IMR-90 (cell line): ENCODE results near the gene CETP. TPM values are rescaled to one million over a fixed set of nuclear protein-coding genes. Genes with fewer than 3 reads are reported as not detected.
A peak's percentile ranks its signal among the peaks of the same experiment; 100 is the strongest.

Experiments
- ATAC-seq: fragments of 200-7000 bp; cut with Tn5 transposase; 2 replicates; pipeline ENCODE4 v1.9.1; 2020; ENCODE audit warnings: low read depth, mild to moderate bottlenecking, moderate library complexity
- BruUV-seq: library from RNA; stranded (reverse); fragments of 400-500 nt; replicated peaks from 2 replicates; lab custom pipeline; 2021; lab: Mats Ljungman, UMichigan
- CTCF ChIA-PET: fragments of 300-600 bp; formaldehyde crosslinking; extraction: SDS; loops from one replicate; lab custom pipeline; 2021; ENCODE audit warnings: antibody characterized with exemption; lab: Yijun Ruan, JAX
- POLR2A ChIA-PET: fragments of 300-600 bp; sonication (Branson Sonifier 250); formaldehyde crosslinking; loops from one replicate; lab custom pipeline; 2022; ENCODE audit warnings: antibody characterized with exemption; ENCODE audit not compliant: unreplicated experiment; lab: Charles Lee
- DNase-seq: peaks from one replicate; pipeline ENCODE4 v3.0.0; 2013
- H2AFZ ChIP-seq: replicated peaks from 2 replicates; pipeline ENCODE3; 2013; ENCODE audit warnings: low read length, mild to moderate bottlenecking; ENCODE audit not compliant: poor library complexity
- H2AK5ac ChIP-seq: 2 replicates; pipeline ENCODE4 v1.6.1; 2013; ENCODE audit warnings: low read depth, low read length, inconsistent platforms
- H2AK9ac ChIP-seq: replicated peaks from 2 replicates; pipeline ENCODE3; 2013; ENCODE audit warnings: mild to moderate bottlenecking, low read depth, low read length, moderate library complexity; ENCODE audit not compliant: poor library complexity
- H2BK120ac ChIP-seq: 2 replicates; pipeline ENCODE4 v1.6.1; 2013; ENCODE audit warnings: low read depth, low read length, inconsistent platforms
- H2BK15ac ChIP-seq: 3 replicates; pipeline ENCODE4 v1.6.1; 2013; ENCODE audit warnings: low read depth, low read length, inconsistent platforms
- H2BK20ac ChIP-seq: 2 replicates; pipeline ENCODE4 v1.6.1; 2013; ENCODE audit warnings: low read depth, mild to moderate bottlenecking, inconsistent platforms, low read length, moderate library complexity
- H2BK5ac ChIP-seq: 2 replicates; pipeline ENCODE4 v1.6.1; 2013; ENCODE audit warnings: mild to moderate bottlenecking, low read depth, low read length, inconsistent platforms; ENCODE audit not compliant: poor library complexity, severe bottlenecking
- H3K14ac ChIP-seq: replicated peaks from 2 replicates; pipeline ENCODE4 v1.6.1; 2013; ENCODE audit warnings: low read depth, low read length, inconsistent platforms
- H3K18ac ChIP-seq: 2 replicates; pipeline ENCODE4 v1.6.1; 2013; ENCODE audit warnings: low read depth, low read length, control low read depth
- H3K23ac ChIP-seq: 2 replicates; pipeline ENCODE4 v1.6.1; 2013; ENCODE audit warnings: low read depth, low read length, inconsistent platforms
- H3K27ac ChIP-seq: 2 replicates; pipeline ENCODE4 v1.5.1; 2013; ENCODE audit warnings: mild to moderate bottlenecking, control low read depth, low read length; ENCODE audit not compliant: insufficient read depth
- H3K27me3 ChIP-seq: 2 replicates; pipeline ENCODE4 v1.6.1; 2013; ENCODE audit warnings: low read length; ENCODE audit not compliant: control insufficient read depth, insufficient read depth
- H3K36me3 ChIP-seq: 2 replicates; pipeline ENCODE4 v1.6.1; 2013; ENCODE audit warnings: low read length, mixed read lengths; ENCODE audit not compliant: control insufficient read depth, insufficient read depth
- H3K4ac ChIP-seq: 2 replicates; pipeline ENCODE4 v1.6.1; 2013; ENCODE audit warnings: low read depth, low read length, inconsistent platforms
- H3K4me1 ChIP-seq: 2 replicates; pipeline ENCODE4 v1.6.1; 2013; ENCODE audit warnings: low read length, mixed read lengths; ENCODE audit not compliant: control insufficient read depth, insufficient read depth
- H3K4me2 ChIP-seq: 2 replicates; pipeline ENCODE4 v1.6.1; 2013; ENCODE audit warnings: low read depth, mild to moderate bottlenecking, control low read depth, low read length, moderate library complexity
- H3K4me3 ChIP-seq: 2 replicates; pipeline ENCODE4 v1.5.1; 2013; ENCODE audit warnings: low read depth, mild to moderate bottlenecking, control low read depth, low read length, moderate library complexity; ENCODE audit not compliant: insufficient read depth
- H3K56ac ChIP-seq: 2 replicates; pipeline ENCODE4 v1.6.1; 2013; ENCODE audit warnings: low read length, inconsistent platforms; ENCODE audit not compliant: insufficient read depth; ENCODE audit errors: extremely low read depth
- H3K79me1 ChIP-seq, 2 experiments: 2 replicates each; pipeline ENCODE4 v1.6.1; 2013; ENCODE audit warnings: low read length in 2 of 2, inconsistent platforms in 1 of 2, low read depth in 1 of 2
- H3K9ac ChIP-seq: 2 replicates; pipeline ENCODE4 v1.6.1; 2013; ENCODE audit warnings: low read depth, low read length, control low read depth
- H3K9me1 ChIP-seq: 2 replicates; pipeline ENCODE4 v1.6.1; 2013; ENCODE audit warnings: low read length, inconsistent platforms; ENCODE audit not compliant: insufficient read depth
- H3K9me3 ChIP-seq: 2 replicates; pipeline ENCODE4 v1.6.1; 2013; ENCODE audit warnings: low read length; ENCODE audit not compliant: control insufficient read depth, insufficient read depth
- H4K20me1 ChIP-seq: 2 replicates; pipeline ENCODE4 v1.6.1; 2013; ENCODE audit warnings: low read length, inconsistent platforms; ENCODE audit not compliant: insufficient read depth
- H4K5ac ChIP-seq: 2 replicates; pipeline ENCODE4 v1.6.1; 2013; ENCODE audit warnings: mild to moderate bottlenecking, low read depth, low read length, control low read depth
- H4K8ac ChIP-seq, 2 experiments: 2 replicates each; pipeline ENCODE4 v1.6.1; 2013; ENCODE audit warnings: low read depth in 2 of 2, low read length in 2 of 2, control low read depth in 1 of 2, inconsistent platforms in 1 of 2
- H4K91ac ChIP-seq: 2 replicates; pipeline ENCODE4 v1.6.1; 2013; ENCODE audit warnings: low read depth, low read length, inconsistent platforms; ENCODE audit not compliant: insufficient read depth
- BHLHE40 ChIP-seq: fragments of 150-350 bp; IDR thresholded peaks from 2 replicates; pipeline ENCODE4 v1.6.1; 2016; ENCODE audit warnings: mild to moderate bottlenecking, low read depth, low read length
- CEBPB ChIP-seq: IDR thresholded peaks from 2 replicates; pipeline ENCODE4 v1.6.1; 2012; ENCODE audit warnings: low read depth, low read length, improper control_type of control experiment
- CHD1 ChIP-seq: IDR thresholded peaks from 2 replicates; pipeline ENCODE4 v1.6.1; 2012; ENCODE audit warnings: low read depth, low read length, improper control_type of control experiment
- CTCF ChIP-seq: conservative IDR thresholded peaks from 2 replicates; pipeline ENCODE4 v1.5.1; 2012; ENCODE audit warnings: mild to moderate bottlenecking, low read depth, low read length, improper control_type of control experiment
- FOS ChIP-seq: fragments of 150-350 bp; IDR thresholded peaks from 2 replicates; pipeline ENCODE4 v1.6.1; 2016; ENCODE audit warnings: low read depth, low read length
- MAFK ChIP-seq: IDR thresholded peaks from 2 replicates; pipeline ENCODE4 v1.6.1; 2012; ENCODE audit warnings: low read depth, low read length, improper control_type of control experiment
- MAZ ChIP-seq: IDR thresholded peaks from 2 replicates; pipeline ENCODE4 v1.6.1; 2012; ENCODE audit warnings: low read depth, mild to moderate bottlenecking, low read length, improper control_type of control experiment, moderate library complexity, borderline replicate concordance
- MXI1 ChIP-seq: IDR thresholded peaks from 2 replicates; pipeline ENCODE4 v1.6.1; 2012; ENCODE audit warnings: low read depth, mild to moderate bottlenecking, low read length, moderate library complexity, borderline replicate concordance
- NFE2L2 ChIP-seq: fragments of 150-350 bp; IDR thresholded peaks from 2 replicates; pipeline ENCODE4 v1.6.1; 2016; ENCODE audit warnings: low read depth, mild to moderate bottlenecking, low read length
- POLR2A ChIP-seq: IDR thresholded peaks from 2 replicates; pipeline ENCODE4 v1.6.1; 2012; ENCODE audit warnings: mild to moderate bottlenecking, low read depth, low read length
- RAD21 ChIP-seq: IDR thresholded peaks from 2 replicates; pipeline ENCODE4 v1.6.1; 2012; ENCODE audit warnings: low read length, improper control_type of control experiment
- RCOR1 ChIP-seq: IDR thresholded peaks from 2 replicates; pipeline ENCODE4 v1.6.1; 2012; ENCODE audit warnings: mild to moderate bottlenecking, low read length, improper control_type of control experiment; ENCODE audit not compliant: insufficient replicate concordance
- RFX5 ChIP-seq: IDR thresholded peaks from 2 replicates; pipeline ENCODE4 v1.8.0; 2012; ENCODE audit warnings: low read depth, mild to moderate bottlenecking, low read length, moderate library complexity
- SMC3 ChIP-seq: fragments of 150-350 bp; IDR thresholded peaks from 2 replicates; pipeline ENCODE4 v1.6.1; 2016; ENCODE audit warnings: low read depth, mild to moderate bottlenecking, antibody characterized with exemption, low read length, moderate library complexity
- WGBS, 2 experiments: methylation state at CpG; one replicate each; pipeline versions ENCODE4 v1.1.5 to v1.1.7; 2013; ENCODE audit warnings: missing lambda C conversion rate in 2 of 2; ENCODE audit not compliant: insufficient read length in 1 of 2; ENCODE audit errors: extremely low coverage in 2 of 2; 5-methylcytosine and 5-hydroxymethylcytosine counted together
- dilution Hi-C: fragments of 300-500 bp; cut with HindIII; formaldehyde crosslinking; loops from one replicate; pipeline ENCODE4 v1.14.3; 2018; ENCODE audit warnings: low sequenced_read_pairs; ENCODE audit not compliant: unreplicated experiment
- in situ Hi-C: fragments of 300-500 bp; cut with MboI; formaldehyde crosslinking; loops from 3 replicates; pipeline ENCODE4 v1.14.3; 2019; ENCODE audit warnings: low sequenced_read_pairs, inconsistent platforms, mixed read lengths
- intact Hi-C: fragments of 100-400 bp; cut with micrococcal nuclease; formaldehyde crosslinking; loops from 2 replicates; pipeline ENCODE4 v1.10.0; 2022
- polyA plus RNA-seq, 3 experiments: library from polyadenylated mRNA; depleted of rRNA; stranded (reverse); fragments of >200 nt; gene quantifications; 2 replicates each; pipeline ENCODE4 v1.2.3, GENCODE V29; 2012; ENCODE audit warnings: low replicate concordance in 1 of 3
- total RNA-seq: library from RNA; depleted of rRNA; stranded (reverse); fragments of >200 nt; gene quantifications from 2 replicates; pipeline ENCODE4 v1.2.3, GENCODE V29; 2012
- TF ChIP-seq, protein P1 (sequence below): fragments of 150-350 bp; IDR thresholded peaks from 2 replicates; pipeline ENCODE4 v1.6.1; 2016; ENCODE audit warnings: low read depth, mild to moderate bottlenecking, low read length, moderate library complexity, borderline replicate concordance
- TF ChIP-seq, protein P2 (sequence below): fragments of 150-350 bp; IDR thresholded peaks from 2 replicates; pipeline ENCODE4 v1.6.1; 2017; ENCODE audit warnings: mild to moderate bottlenecking, antibody characterized with exemption, low read length, low read depth

Gene CETP
- total and polyA plus RNA-seq, 2 of the 4 experiments (the other 2 are of a cell fraction), result not detected

DNA sequence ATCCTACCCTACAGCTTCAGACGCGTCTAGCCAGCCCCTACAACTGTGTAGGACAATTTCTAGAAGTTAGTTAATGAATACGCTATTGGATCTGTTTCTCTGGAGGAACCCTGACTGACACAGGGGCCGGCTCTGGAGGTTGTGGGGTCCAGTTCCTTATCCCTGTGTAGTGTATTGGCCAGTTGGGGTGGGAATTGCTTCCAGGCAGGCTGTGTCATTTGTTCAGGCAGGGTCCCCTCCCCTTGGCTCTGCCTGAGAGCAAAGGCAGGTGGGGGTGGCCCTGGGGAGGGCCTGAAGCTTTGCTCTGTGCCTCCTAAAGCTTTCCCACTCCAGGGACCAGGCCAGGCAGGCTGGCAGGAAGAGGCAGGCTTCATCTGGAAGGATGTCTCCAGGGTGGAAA lies 11.7 kb upstream of the CETP start:
- ATAC-seq, result no peak
- H3K79me1 ChIP-seq, result peaks cover 0 to 5% of the 10 kb centered on the region in 2 experiments; a peak in 2 of 4 replicates
- 0 out of 2 replicates have a peak overlapping the region, but pooled peaks have one; percentile 14 for H2AK5ac ChIP-seq
- no peak overlapping the region for H3K14ac ChIP-seq
- no peak overlapping the region for H3K27ac ChIP-seq
- no peak overlapping the region for H3K4me3 ChIP-seq
- no peak for TF ChIP-seq MAZ
- TF ChIP-seq, protein P1, sequence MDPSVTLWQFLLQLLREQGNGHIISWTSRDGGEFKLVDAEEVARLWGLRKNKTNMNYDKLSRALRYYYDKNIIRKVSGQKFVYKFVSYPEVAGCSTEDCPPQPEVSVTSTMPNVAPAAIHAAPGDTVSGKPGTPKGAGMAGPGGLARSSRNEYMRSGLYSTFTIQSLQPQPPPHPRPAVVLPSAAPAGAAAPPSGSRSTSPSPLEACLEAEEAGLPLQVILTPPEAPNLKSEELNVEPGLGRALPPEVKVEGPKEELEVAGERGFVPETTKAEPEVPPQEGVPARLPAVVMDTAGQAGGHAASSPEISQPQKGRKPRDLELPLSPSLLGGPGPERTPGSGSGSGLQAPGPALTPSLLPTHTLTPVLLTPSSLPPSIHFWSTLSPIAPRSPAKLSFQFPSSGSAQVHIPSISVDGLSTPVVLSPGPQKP, result no peak
- no peak for TF ChIP-seq RFX5
- no peak for TF ChIP-seq RCOR1
- TF ChIP-seq MAFK, result no peak
- no peak for TF ChIP-seq CEBPB
- TF ChIP-seq BHLHE40, result no peak
- TF ChIP-seq RAD21, result no peak
- TF ChIP-seq NFE2L2, result no peak
- no peak for TF ChIP-seq CTCF
- no peak for TF ChIP-seq FOS
- TF ChIP-seq CHD1, result no peak
- no peak for TF ChIP-seq POLR2A
- no peak for TF ChIP-seq SMC3
- TF ChIP-seq MXI1, result no peak
- TF ChIP-seq, protein P2, sequence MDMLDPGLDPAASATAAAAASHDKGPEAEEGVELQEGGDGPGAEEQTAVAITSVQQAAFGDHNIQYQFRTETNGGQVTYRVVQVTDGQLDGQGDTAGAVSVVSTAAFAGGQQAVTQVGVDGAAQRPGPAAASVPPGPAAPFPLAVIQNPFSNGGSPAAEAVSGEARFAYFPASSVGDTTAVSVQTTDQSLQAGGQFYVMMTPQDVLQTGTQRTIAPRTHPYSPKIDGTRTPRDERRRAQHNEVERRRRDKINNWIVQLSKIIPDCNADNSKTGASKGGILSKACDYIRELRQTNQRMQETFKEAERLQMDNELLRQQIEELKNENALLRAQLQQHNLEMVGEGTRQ, result no peak
- intact Hi-C loops (loop anchor here (2.0 kb wide), 1 partner anchor 157 kb away; no protein-coding TSS in a partner anchor), dilution Hi-C loops (no loop called here), in situ Hi-C loops (loop anchor here (5.0 kb wide), 1 partner anchor 83 kb away; the partner anchor contains the start of gene SLC12A3)
- H4K91ac ChIP-seq, result no peak overlapping the region
- no peak for DNase-seq
- H2BK120ac ChIP-seq, result no peak overlapping the region
- H3K4me2 ChIP-seq, result no peak overlapping the region
- ChIA-PET POLR2A (no interaction called here), CTCF (interaction anchor here (0.9 to 1.3 kb wide), 3 partner anchors 9 to 16 kb away, joined by 3 to 4 read pairs (median 4); no protein-coding TSS in a partner anchor)
- no peaks in the 10 kb centered on the region for H3K27me3 ChIP-seq
- H2AK9ac ChIP-seq, result no peak overlapping the region
- no peak overlapping the region for H3K23ac ChIP-seq
- H3K9me3 ChIP-seq, result no peaks in the 10 kb centered on the region
- H2BK5ac ChIP-seq, result no peak overlapping the region
- H2BK15ac ChIP-seq, result no peak overlapping the region
- peaks cover 3% of the 10 kb centered on the region for H3K4me1 ChIP-seq
- no peak overlapping the region for H3K9ac ChIP-seq
- H4K8ac ChIP-seq, result no peak overlapping the region
- no peak overlapping the region for H3K18ac ChIP-seq
- H3K4ac ChIP-seq, result no peak overlapping the region
- peaks cover 15% of the 10 kb centered on the region for H4K20me1 ChIP-seq
- H3K56ac ChIP-seq, result no peak overlapping the region
- H2AFZ ChIP-seq, result no peak overlapping the region
- 80% methylated on average over 1 of the region's 4 CpGs; no CpG with 5 or more reads in 1 of the 2 experiments for WGBS, 2 experiments
- H3K36me3 ChIP-seq, result peaks cover 9% of the 10 kb centered on the region
- BruUV-seq, result no TSS peak
- H2BK20ac ChIP-seq, result no peak overlapping the region
- H3K9me1 ChIP-seq, result peaks cover 5% of the 10 kb centered on the region; the same call in 1 of the 2 replicates
- no peak overlapping the region for H4K5ac ChIP-seq
